ENCODE results near the gene CHRNA5. TPM values are rescaled to one million over a fixed set of nuclear protein-coding genes. Genes with fewer than 3 reads are reported as not detected.

The CHRNA5 gene
- total RNA-seq, 1 donor from 2014 or later = 55.3 TPM

DNA sequence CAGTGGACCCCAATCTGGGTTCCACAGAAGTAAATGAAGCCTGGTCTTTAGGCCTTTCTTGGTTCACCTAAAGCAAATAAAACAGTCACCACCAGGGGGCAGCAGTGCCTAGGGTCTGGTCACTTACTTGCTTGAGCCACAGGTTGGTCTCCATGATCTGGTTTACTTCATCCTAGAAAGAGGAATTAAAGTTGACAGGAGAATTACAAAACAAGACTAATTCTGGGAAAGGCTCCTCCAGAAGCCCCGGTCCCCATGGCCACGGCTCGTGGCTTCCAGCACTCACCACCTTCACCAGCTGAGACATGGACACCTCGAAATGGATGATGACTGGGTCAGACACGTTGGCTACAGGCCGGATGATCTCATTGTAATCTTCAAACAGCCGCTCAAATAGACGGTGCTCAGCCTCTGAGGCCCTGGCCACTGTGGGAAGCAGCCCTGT lies 53.2 kb downstream of the CHRNA5 start:
- peaks cover 25% of the 10 kb centered on the region for H3K27me3 Mint-ChIP-seq (ENCODE audit: unreplicated experiment)
- TF ChIP-seq, protein P1, sequence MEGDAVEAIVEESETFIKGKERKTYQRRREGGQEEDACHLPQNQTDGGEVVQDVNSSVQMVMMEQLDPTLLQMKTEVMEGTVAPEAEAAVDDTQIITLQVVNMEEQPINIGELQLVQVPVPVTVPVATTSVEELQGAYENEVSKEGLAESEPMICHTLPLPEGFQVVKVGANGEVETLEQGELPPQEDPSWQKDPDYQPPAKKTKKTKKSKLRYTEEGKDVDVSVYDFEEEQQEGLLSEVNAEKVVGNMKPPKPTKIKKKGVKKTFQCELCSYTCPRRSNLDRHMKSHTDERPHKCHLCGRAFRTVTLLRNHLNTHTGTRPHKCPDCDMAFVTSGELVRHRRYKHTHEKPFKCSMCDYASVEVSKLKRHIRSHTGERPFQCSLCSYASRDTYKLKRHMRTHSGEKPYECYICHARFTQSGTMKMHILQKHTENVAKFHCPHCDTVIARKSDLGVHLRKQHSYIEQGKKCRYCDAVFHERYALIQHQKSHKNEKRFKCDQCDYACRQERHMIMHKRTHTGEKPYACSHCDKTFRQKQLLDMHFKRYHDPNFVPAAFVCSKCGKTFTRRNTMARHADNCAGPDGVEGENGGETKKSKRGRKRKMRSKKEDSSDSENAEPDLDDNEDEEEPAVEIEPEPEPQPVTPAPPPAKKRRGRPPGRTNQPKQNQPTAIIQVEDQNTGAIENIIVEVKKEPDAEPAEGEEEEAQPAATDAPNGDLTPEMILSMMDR (IDR thresholded peaks at IDR 0.05; ENCODE audit: partially characterized antibody, unreplicated experiment) = peak; percentile 94
- peak overlapping the region; percentile 95 for H3K4me3 Mint-ChIP-seq (ENCODE audit: unreplicated experiment)
- peak overlapping the region; percentile 84 for H3K27ac Mint-ChIP-seq (ENCODE audit: unreplicated experiment)
- peaks cover 20% of the 10 kb centered on the region for H3K9me3 Mint-ChIP-seq (ENCODE audit: unreplicated experiment)
- peak; percentile 94 for DNase-seq
- H3K4me1 Mint-ChIP-seq (ENCODE audit: low read depth, unreplicated experiment) = peaks cover 22% of the 10 kb centered on the region
- peaks cover 14% of the 10 kb centered on the region for H3K36me3 Mint-ChIP-seq (ENCODE audit: unreplicated experiment)

GRCh38 chr15:78619022-78619950 lies 54.0 kb downstream of the CHRNA5 start:
- Mint-ChIP-seq H3K9me3 (ENCODE audit: unreplicated experiment) (peaks cover 20% of the 10 kb centered on the region), H3K27ac (ENCODE audit: unreplicated experiment) (peak overlapping the region; percentile 92), H3K4me1 (ENCODE audit: low read depth, unreplicated experiment) (peaks cover 22% of the 10 kb centered on the region), H3K4me3 (ENCODE audit: unreplicated experiment) (peak overlapping the region; percentile 95), H3K27me3 (ENCODE audit: unreplicated experiment) (peaks cover 25% of the 10 kb centered on the region), H3K36me3 (ENCODE audit: unreplicated experiment) (peaks cover 14% of the 10 kb centered on the region)
- TF ChIP-seq, protein P1 (IDR thresholded peaks at IDR 0.05; ENCODE audit: partially characterized antibody, unreplicated experiment) = no peak
- no peak for DNase-seq

GRCh38 chr15:78620021-78620526 lies 54.8 kb downstream of the CHRNA5 start:
- peaks cover 22% of the 10 kb centered on the region for H3K4me1 Mint-ChIP-seq (ENCODE audit: low read depth, unreplicated experiment)
- no peak overlapping the region for H3K27ac Mint-ChIP-seq (ENCODE audit: unreplicated experiment)
- H3K4me3 Mint-ChIP-seq (ENCODE audit: unreplicated experiment) = peak overlapping the region; percentile 95
- peaks cover 23% of the 10 kb centered on the region for H3K9me3 Mint-ChIP-seq (ENCODE audit: unreplicated experiment)
- peaks cover 9% of the 10 kb centered on the region for H3K36me3 Mint-ChIP-seq (ENCODE audit: unreplicated experiment)
- DNase-seq = peak; percentile 80
- TF ChIP-seq, protein P1 (IDR thresholded peaks at IDR 0.05; ENCODE audit: partially characterized antibody, unreplicated experiment) = no peak
- H3K27me3 Mint-ChIP-seq (ENCODE audit: unreplicated experiment) = peaks cover 27% of the 10 kb centered on the region

GRCh38 chr15:78620527-78621421 lies 55.5 kb downstream of the CHRNA5 start, which contains the start of gene CHRNA3:
Gene CHRNA3 (minus strand): TSS chr15:78620996. CDS start chr15:78620794, 202 bp downstream.
- H3K27me3 Mint-ChIP-seq (ENCODE audit: unreplicated experiment) = peaks cover 27% of the 10 kb centered on the region
- peaks cover 23% of the 10 kb centered on the region for H3K9me3 Mint-ChIP-seq (ENCODE audit: unreplicated experiment)
- TF ChIP-seq, protein P1 (IDR thresholded peaks at IDR 0.05; ENCODE audit: partially characterized antibody, unreplicated experiment) = no peak
- peak within 1 kb of the TSS; percentile 95 for H3K4me3 Mint-ChIP-seq (ENCODE audit: unreplicated experiment)
- H3K36me3 Mint-ChIP-seq (ENCODE audit: unreplicated experiment) = peaks cover 9% of the 10 kb centered on the region
- peaks cover 22% of the 10 kb centered on the region for H3K4me1 Mint-ChIP-seq (ENCODE audit: low read depth, unreplicated experiment)
- peak within 1 kb of the TSS; percentile 92 for H3K27ac Mint-ChIP-seq (ENCODE audit: unreplicated experiment)
- DNase-seq = peak; percentile 64
